ENCODE data around the gene ARL3. TPM values are rescaled to one million over a fixed set of nuclear protein-coding genes. Genes with fewer than 3 reads are reported as not detected.

Gene ARL3
- total RNA-seq, 1 donor from 2014 or later = 9.5 TPM

- no peak for DNase-seq (ENCODE audit: low read depth)
- TF ChIP-seq CTCF (conservative IDR thresholded peaks at IDR 0.05; ENCODE audit: low read depth, low read length) = no peak
- H3K4me3 ChIP-seq (ENCODE audit: low read depth, low read length) = no peak overlapping the region
These were observed 22.7 kb downstream of the ARL3 start for GRCh38 chr10:102691285-102692066.

- TF ChIP-seq CTCF (conservative IDR thresholded peaks at IDR 0.05; ENCODE audit: low read depth, low read length) = no peak
- DNase-seq (ENCODE audit: low read depth) = no peak
- H3K4me3 ChIP-seq (ENCODE audit: low read depth, low read length) = no peak overlapping the region
These were observed 30.5 kb downstream of the ARL3 start for GRCh38 chr10:102683736-102684135.

- H3K4me3 ChIP-seq (ENCODE audit: low read depth, low read length) = no peak overlapping the region
- no peak for DNase-seq (ENCODE audit: low read depth)
- TF ChIP-seq CTCF (conservative IDR thresholded peaks at IDR 0.05; ENCODE audit: low read depth, low read length) = no peak
These were observed 31.2 kb downstream of the ARL3 start for GRCh38 chr10:102682981-102683380.

GRCh38 chr10:102682416-102682815, 31.8 kb downstream of the ARL3 start:
- H3K4me3 ChIP-seq (ENCODE audit: low read depth, low read length) = no peak overlapping the region
- no peak for DNase-seq (ENCODE audit: low read depth)
- no peak for TF ChIP-seq CTCF (conservative IDR thresholded peaks at IDR 0.05; ENCODE audit: low read depth, low read length)

GRCh38 chr10:102681696-102682095, 32.5 kb downstream of the ARL3 start:
- no peak for DNase-seq (ENCODE audit: low read depth)
- TF ChIP-seq CTCF (conservative IDR thresholded peaks at IDR 0.05; ENCODE audit: low read depth, low read length) = no peak
- H3K4me3 ChIP-seq (ENCODE audit: low read depth, low read length) = no peak overlapping the region

GRCh38 chr10:102679596-102679995, 34.6 kb downstream of the ARL3 start:
- no peak for DNase-seq (ENCODE audit: low read depth)
- H3K4me3 ChIP-seq (ENCODE audit: low read depth, low read length) = no peak overlapping the region
- no peak for TF ChIP-seq CTCF (conservative IDR thresholded peaks at IDR 0.05; ENCODE audit: low read depth, low read length)

- peak overlapping the region; percentile 25 for H3K4me3 ChIP-seq (ENCODE audit: low read depth, low read length)
- no peak for DNase-seq (ENCODE audit: low read depth)
- peak; percentile 86 for TF ChIP-seq CTCF (conservative IDR thresholded peaks at IDR 0.05; ENCODE audit: low read depth, low read length)
These were observed 35.3 kb downstream of the ARL3 start for GRCh38 chr10:102678842-102679289.
